ENCODE measurements around the gene RETREG1.

- TF ChIP-seq, protein P1, sequence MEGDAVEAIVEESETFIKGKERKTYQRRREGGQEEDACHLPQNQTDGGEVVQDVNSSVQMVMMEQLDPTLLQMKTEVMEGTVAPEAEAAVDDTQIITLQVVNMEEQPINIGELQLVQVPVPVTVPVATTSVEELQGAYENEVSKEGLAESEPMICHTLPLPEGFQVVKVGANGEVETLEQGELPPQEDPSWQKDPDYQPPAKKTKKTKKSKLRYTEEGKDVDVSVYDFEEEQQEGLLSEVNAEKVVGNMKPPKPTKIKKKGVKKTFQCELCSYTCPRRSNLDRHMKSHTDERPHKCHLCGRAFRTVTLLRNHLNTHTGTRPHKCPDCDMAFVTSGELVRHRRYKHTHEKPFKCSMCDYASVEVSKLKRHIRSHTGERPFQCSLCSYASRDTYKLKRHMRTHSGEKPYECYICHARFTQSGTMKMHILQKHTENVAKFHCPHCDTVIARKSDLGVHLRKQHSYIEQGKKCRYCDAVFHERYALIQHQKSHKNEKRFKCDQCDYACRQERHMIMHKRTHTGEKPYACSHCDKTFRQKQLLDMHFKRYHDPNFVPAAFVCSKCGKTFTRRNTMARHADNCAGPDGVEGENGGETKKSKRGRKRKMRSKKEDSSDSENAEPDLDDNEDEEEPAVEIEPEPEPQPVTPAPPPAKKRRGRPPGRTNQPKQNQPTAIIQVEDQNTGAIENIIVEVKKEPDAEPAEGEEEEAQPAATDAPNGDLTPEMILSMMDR (conservative IDR thresholded peaks at IDR 0.05; ENCODE audit: low read length), result no peak
- TF ChIP-seq EZH2phosphoT487 (IDR thresholded peaks at IDR 0.05; ENCODE audit: borderline replicate concordance), result no peak
Measured at GRCh38 chr5:16536246-16536645, 80.6 kb downstream of the RETREG1 start.
